Measurements from ENCODE around the gene KLF16.

The KLF16 gene

GRCh38 chr19:1805401-1806183 is 57.8 kb downstream of the KLF16 start:
- no peak for DNase-seq

GRCh38 chr19:1804858-1805257 is 58.5 kb downstream of the KLF16 start:
- no peak for DNase-seq
